SK-N-SH (cell line): ENCODE results near the gene CLN6. TPM values are rescaled to one million over a fixed set of nuclear protein-coding genes. Genes with fewer than 3 reads are reported as not detected.

Source experiments
- CTCF ChIA-PET: fragments of 300-600, 350-600 bp; formaldehyde crosslinking; extraction: SDS; loops from one replicate; lab custom pipeline; 2021; lab: Yijun Ruan, JAX
- POLR2A ChIA-PET: fragments of 350-600 bp; sonication (Branson Sonifier 250); formaldehyde crosslinking; extraction: SDS; loops from one replicate; lab custom pipeline; 2020; ENCODE audit warnings: antibody characterized with exemption, inconsistent platforms; lab: Yijun Ruan, JAX
- DNase-seq: peaks from one replicate; pipeline ENCODE4 v3.0.0; 2012
- H2AFZ ChIP-seq: fragments of 200-600 bp; sonication (generic); 2 replicates; pipeline ENCODE4 v1.8.1; 2016; ENCODE audit warnings: antibody characterized with exemption, mild to moderate bottlenecking, low read depth
- H3F3A ChIP-seq: fragments of 200-600 bp; sonication (generic); replicated peaks from 2 replicates; pipeline ENCODE3; 2016; ENCODE audit warnings: antibody characterized with exemption, mild to moderate bottlenecking; ENCODE audit not compliant: insufficient read depth
- H3K27ac ChIP-seq, 2 experiments: fragments of 200-500 bp in 1 of 2; fragments of 200-600 bp in 1 of 2; sonication (Bioruptor generic) in 1 of 2; sonication (generic), shearing (Covaris generic) in 1 of 2; 2 replicates each; pipeline versions ENCODE4 v1.5.1 to v1.6.1; 2014 to 2016; ENCODE audit warnings: low read depth in 2 of 2, inconsistent platforms in 1 of 2, low read length in 1 of 2, mild to moderate bottlenecking in 1 of 2, mixed read lengths in 1 of 2
- H3K27me3 ChIP-seq: fragments of 200-600 bp; sonication (generic), shearing (Covaris generic); 2 replicates; pipeline ENCODE4 v1.6.1; 2016; ENCODE audit warnings: mixed run types; ENCODE audit not compliant: insufficient read depth
- H3K36me3 ChIP-seq, 2 experiments: fragments of 200-500 bp in 1 of 2; fragments of 200-600 bp in 1 of 2; sonication (Bioruptor generic) in 1 of 2; sonication (generic) in 1 of 2; replicated peaks in 1 of 2; 2 replicates each; pipeline versions ENCODE3 to v1.5.1; 2014 to 2016; ENCODE audit warnings: low read length in 1 of 2, mild to moderate bottlenecking in 1 of 2; ENCODE audit not compliant: insufficient read depth in 2 of 2, control insufficient read depth in 1 of 2
- H3K4me1 ChIP-seq, 2 experiments: fragments of 200-500 bp in 1 of 2; fragments of 200-600 bp in 1 of 2; sonication (Bioruptor generic) in 1 of 2; sonication (generic), shearing (Covaris generic) in 1 of 2; 2 replicates each; pipeline versions ENCODE4 v1.5.1 to v1.6.1; 2014 to 2016; ENCODE audit warnings: low read depth in 1 of 2, low read length in 1 of 2, mixed run types in 1 of 2; ENCODE audit not compliant: insufficient read depth in 2 of 2, control insufficient read depth in 1 of 2
- H3K4me2 ChIP-seq: fragments of 200-600 bp; sonication (generic), shearing (Covaris generic); 2 replicates; pipeline ENCODE4 v1.6.1; 2017; ENCODE audit warnings: mixed run types
- H3K4me3 ChIP-seq, 2 experiments: fragments of 200-500 bp in 1 of 2; fragments of 200-600 bp in 1 of 2; sonication (Bioruptor generic) in 1 of 2; sonication (generic), shearing (Covaris generic) in 1 of 2; 2 replicates each; pipeline versions ENCODE4 v1.5.1 to v1.8.1; 2014 to 2016; ENCODE audit warnings: low read depth in 2 of 2, inconsistent platforms in 1 of 2, low read length in 1 of 2, mild to moderate bottlenecking in 1 of 2, mixed read lengths in 1 of 2, moderate library complexity in 1 of 2
- H3K79me2 ChIP-seq: fragments of 200-600 bp; sonication (generic); 2 replicates; pipeline ENCODE4 v1.8.1; 2017; ENCODE audit warnings: mild to moderate bottlenecking; ENCODE audit not compliant: insufficient read depth
- H3K9ac ChIP-seq: fragments of 200-600 bp; sonication (generic); 2 replicates; pipeline ENCODE4 v1.6.1; 2017; ENCODE audit warnings: mixed run types
- H3K9me2 ChIP-seq: fragments of 200-600 bp; sonication (generic); 2 replicates; pipeline ENCODE4 v1.6.1; 2017; ENCODE audit warnings: mixed run types
- H3K9me3 ChIP-seq: fragments of 200-600 bp; sonication (generic); 2 replicates; pipeline ENCODE4 v1.6.1; 2017; ENCODE audit warnings: mixed run types, mild to moderate bottlenecking, moderate library complexity
- H4K20me1 ChIP-seq: fragments of 200-600 bp; sonication (generic); 2 replicates; pipeline ENCODE4 v1.6.1; 2017; ENCODE audit warnings: mild to moderate bottlenecking, mixed run types; ENCODE audit not compliant: insufficient read depth
- FOSL2 ChIP-seq: IDR thresholded peaks from 2 replicates; pipeline ENCODE4 v1.4.0; 2012; ENCODE audit warnings: low read depth, mild to moderate bottlenecking, moderate library complexity, borderline replicate concordance
- FOXM1 ChIP-seq: IDR thresholded peaks from 2 replicates; pipeline ENCODE4 v1.4.0; 2012; ENCODE audit warnings: low read depth, mild to moderate bottlenecking
- GATA2 ChIP-seq: sonication (generic); formaldehyde crosslinking; IDR thresholded peaks from 2 replicates; pipeline ENCODE4 v1.5.0; 2020; ENCODE audit warnings: mild to moderate bottlenecking, missing genetic modification reagents
- IRF3 ChIP-seq: fragments of 150-350 bp; IDR thresholded peaks from 2 replicates; pipeline ENCODE4 v1.6.1; 2016; ENCODE audit warnings: mild to moderate bottlenecking, low read depth, low read length
- MAX ChIP-seq: IDR thresholded peaks from 2 replicates; pipeline ENCODE4 v1.4.0; 2012; ENCODE audit warnings: low read depth
- MXI1 ChIP-seq: IDR thresholded peaks from 2 replicates; pipeline ENCODE4 v1.6.1; 2012; ENCODE audit warnings: mild to moderate bottlenecking, low read depth, low read length, improper control_type of control experiment
- NFIC ChIP-seq: IDR thresholded peaks from 2 replicates; pipeline ENCODE4 v1.4.0; 2012; ENCODE audit warnings: borderline replicate concordance
- RFX5 ChIP-seq: IDR thresholded peaks from 2 replicates; pipeline ENCODE4 v1.6.1; 2012; ENCODE audit warnings: mild to moderate bottlenecking, improper control_type of control experiment, low read length
- RXRA ChIP-seq: IDR thresholded peaks from 2 replicates; pipeline ENCODE4 v1.4.0; 2012; ENCODE audit warnings: low read depth, mild to moderate bottlenecking, borderline replicate concordance
- SIN3A ChIP-seq: IDR thresholded peaks from 2 replicates; pipeline ENCODE4 v1.6.1; 2012; ENCODE audit warnings: low read depth, mild to moderate bottlenecking, low read length, moderate library complexity, borderline replicate concordance
- SMC3 ChIP-seq: IDR thresholded peaks from 2 replicates; pipeline ENCODE4 v1.6.1; 2012; ENCODE audit warnings: low read depth, low read length, improper control_type of control experiment
- TCF12 ChIP-seq: IDR thresholded peaks from 2 replicates; pipeline ENCODE4 v1.4.0; 2012
- YY1 ChIP-seq: IDR thresholded peaks from 2 replicates; pipeline ENCODE4 v1.4.0; 2012; ENCODE audit warnings: low read depth, mild to moderate bottlenecking
- ZBTB33 ChIP-seq: IDR thresholded peaks from 2 replicates; pipeline ENCODE4 v1.4.0; 2012; ENCODE audit warnings: low read depth, borderline replicate concordance
- WGBS: methylation state at CpG from one replicate; pipeline ENCODE4 v1.1.6; 2017; ENCODE audit warnings: low lambda C conversion rate; 5-methylcytosine and 5-hydroxymethylcytosine counted together
- polyA plus RNA-seq, 3 experiments: library from polyadenylated mRNA; depleted of rRNA; stranded (reverse); fragments of >200 nt; gene quantifications; 2 replicates each; pipeline ENCODE4 v1.2.3, GENCODE V29; 2012
- TF ChIP-seq, protein P1 (sequence below): fragments of 200-600 bp; sonication (generic); IDR thresholded peaks from 2 replicates; pipeline ENCODE4 v1.6.1; 2017; ENCODE audit warnings: antibody characterized with exemption, mild to moderate bottlenecking, moderate library complexity
- TF ChIP-seq, protein P2 (sequence below): IDR thresholded peaks from 2 replicates; pipeline ENCODE4 v1.4.0; 2012; ENCODE audit warnings: low read depth, borderline replicate concordance

Gene CLN6
- polyA plus RNA-seq, 1 of the 3 experiments (the other 2 are of a cell fraction), result 27.5 TPM

DNA sequence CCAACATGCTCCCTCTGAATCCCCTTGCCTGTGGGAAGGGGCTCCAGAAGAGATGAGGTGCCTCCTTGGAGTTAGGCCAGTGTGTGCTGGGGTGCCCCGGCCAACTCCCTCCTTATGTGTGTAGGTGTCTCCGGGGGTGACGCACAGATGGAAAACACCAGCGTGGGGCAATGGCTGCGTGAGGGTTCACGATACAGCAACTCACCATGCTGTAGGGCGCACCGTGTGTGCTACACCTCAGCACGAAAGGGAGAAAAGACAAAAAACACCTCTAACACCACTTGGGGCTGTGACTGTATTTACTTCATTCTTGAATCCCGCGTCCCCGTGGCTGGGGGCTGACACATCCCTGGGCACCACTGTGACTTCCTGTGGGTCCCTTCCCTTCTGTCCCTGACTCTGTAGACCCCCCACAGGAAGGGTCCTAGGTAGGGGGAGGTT is 22.8 kb downstream of the CLN6 start:
- no peak for DNase-seq
- WGBS, result 98% methylated on average over 12 of the region's 12 CpGs
- CTCF ChIA-PET, result no interaction called here

DNA sequence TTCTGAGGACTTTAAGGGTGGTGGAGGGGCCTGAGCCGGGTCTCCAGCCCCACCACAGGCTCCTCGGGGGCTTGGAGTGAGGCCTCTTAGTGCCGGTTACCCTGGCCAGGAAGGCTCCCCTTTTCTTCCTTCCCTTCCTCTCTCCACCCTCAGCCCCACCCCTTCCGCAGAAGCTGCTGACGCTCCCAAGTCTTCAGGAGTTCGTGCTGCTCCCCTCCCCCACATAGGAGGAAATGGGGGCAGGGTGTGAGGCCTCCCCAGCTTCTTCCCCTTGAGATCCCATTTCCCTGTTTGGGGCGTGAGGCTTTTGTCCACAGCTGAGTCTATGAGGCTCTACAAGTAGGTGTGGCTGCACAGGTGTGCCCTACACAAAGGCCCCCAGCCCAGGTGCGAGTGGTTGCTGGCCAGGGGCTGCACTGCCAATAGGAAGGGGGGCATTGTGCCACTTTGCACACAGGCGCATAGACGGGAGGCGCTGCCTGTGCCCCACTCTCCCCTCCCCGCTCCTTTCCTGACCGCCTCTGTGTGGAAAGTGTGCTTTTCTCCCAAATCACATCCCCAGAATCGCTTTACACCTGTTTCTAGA is 23.5 kb downstream of the CLN6 start:
- Histone ChIP-seq H3K9me2 (no peaks in the 10 kb centered on the region), H3K4me2 (no peak overlapping the region), H3K9ac (no peak overlapping the region), H3K79me2 (peaks cover 7% of the 10 kb centered on the region; the same call in 1 of the 2 replicates), H3K36me3 (peaks cover 0 to 2% of the 10 kb centered on the region in 2 experiments), H3F3A (no peaks in the 10 kb centered on the region), H4K20me1 (0 out of 2 replicates have a peak, but pooled peaks cover 6% of the 10 kb centered on the region), H3K4me1 (peaks cover 0 to 21% of the 10 kb centered on the region in 2 experiments; a peak in 1 of 4 replicates), H2AFZ (no peak overlapping the region), H3K9me3 (no peaks in the 10 kb centered on the region), H3K4me3 (no peak overlapping the region), H3K27me3 (no peaks in the 10 kb centered on the region), H3K27ac (no peak overlapping the region)
- over 99% methylated on average over 13 of the region's 14 CpGs for WGBS
- TF ChIP-seq SIN3A, result no peak
- no peak for TF ChIP-seq RFX5
- TF ChIP-seq, protein P1, sequence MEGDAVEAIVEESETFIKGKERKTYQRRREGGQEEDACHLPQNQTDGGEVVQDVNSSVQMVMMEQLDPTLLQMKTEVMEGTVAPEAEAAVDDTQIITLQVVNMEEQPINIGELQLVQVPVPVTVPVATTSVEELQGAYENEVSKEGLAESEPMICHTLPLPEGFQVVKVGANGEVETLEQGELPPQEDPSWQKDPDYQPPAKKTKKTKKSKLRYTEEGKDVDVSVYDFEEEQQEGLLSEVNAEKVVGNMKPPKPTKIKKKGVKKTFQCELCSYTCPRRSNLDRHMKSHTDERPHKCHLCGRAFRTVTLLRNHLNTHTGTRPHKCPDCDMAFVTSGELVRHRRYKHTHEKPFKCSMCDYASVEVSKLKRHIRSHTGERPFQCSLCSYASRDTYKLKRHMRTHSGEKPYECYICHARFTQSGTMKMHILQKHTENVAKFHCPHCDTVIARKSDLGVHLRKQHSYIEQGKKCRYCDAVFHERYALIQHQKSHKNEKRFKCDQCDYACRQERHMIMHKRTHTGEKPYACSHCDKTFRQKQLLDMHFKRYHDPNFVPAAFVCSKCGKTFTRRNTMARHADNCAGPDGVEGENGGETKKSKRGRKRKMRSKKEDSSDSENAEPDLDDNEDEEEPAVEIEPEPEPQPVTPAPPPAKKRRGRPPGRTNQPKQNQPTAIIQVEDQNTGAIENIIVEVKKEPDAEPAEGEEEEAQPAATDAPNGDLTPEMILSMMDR, result no peak
- no peak for TF ChIP-seq ZBTB33
- TF ChIP-seq FOXM1, result no peak
- no peak for TF ChIP-seq GATA2 (CRISPR knock-in tag)
- TF ChIP-seq YY1, result no peak
- TF ChIP-seq TCF12, result no peak
- ChIA-PET POLR2A (no interaction called here), CTCF (interaction anchor here (0.7 to 1.3 kb wide), 2 partner anchors 10 to 342 kb away, joined by 4 read pairs; no protein-coding TSS in a partner anchor)
- DNase-seq, result no peak

More for the DNA sequence above, 22.8 kb downstream of the CLN6 start:
- H3K79me2 ChIP-seq, result peaks cover 7% of the 10 kb centered on the region; the same call in 1 of the 2 replicates
- H3K9me2 ChIP-seq, result no peaks in the 10 kb centered on the region
- H2AFZ ChIP-seq, result no peak overlapping the region
- H3K9me3 ChIP-seq, result no peaks in the 10 kb centered on the region
- no peak overlapping the region for H3K4me3 ChIP-seq
- 0 out of 2 replicates have a peak, but pooled peaks cover 6% of the 10 kb centered on the region for H4K20me1 ChIP-seq
- H3F3A ChIP-seq, result no peaks in the 10 kb centered on the region
- TF ChIP-seq, protein P2, sequence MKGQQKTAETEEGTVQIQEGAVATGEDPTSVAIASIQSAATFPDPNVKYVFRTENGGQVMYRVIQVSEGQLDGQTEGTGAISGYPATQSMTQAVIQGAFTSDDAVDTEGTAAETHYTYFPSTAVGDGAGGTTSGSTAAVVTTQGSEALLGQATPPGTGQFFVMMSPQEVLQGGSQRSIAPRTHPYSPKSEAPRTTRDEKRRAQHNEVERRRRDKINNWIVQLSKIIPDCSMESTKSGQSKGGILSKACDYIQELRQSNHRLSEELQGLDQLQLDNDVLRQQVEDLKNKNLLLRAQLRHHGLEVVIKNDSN, result no peak
- TF ChIP-seq FOSL2, result no peak
- no peak for TF ChIP-seq SIN3A
- no peak for TF ChIP-seq IRF3
- no peak for TF ChIP-seq MXI1
- no peak for TF ChIP-seq MAX
- TF ChIP-seq SMC3, result no peak
- no peak for TF ChIP-seq RXRA
- TF ChIP-seq NFIC, result no peak
- no peak for TF ChIP-seq FOXM1
- TF ChIP-seq TCF12, result no peak
- TF ChIP-seq, all 33 proteins: peak for 0
- no peaks in the 10 kb centered on the region for H3K27me3 ChIP-seq
- H3K4me2 ChIP-seq, result no peak overlapping the region
- POLR2A ChIA-PET, result no interaction called here
- H3K4me1 ChIP-seq, result peaks cover 0 to 22% of the 10 kb centered on the region in 2 experiments; a peak in 1 of 4 replicates
- H3K27ac ChIP-seq, result no peak overlapping the region
- H3K9ac ChIP-seq, result no peak overlapping the region
- H3K36me3 ChIP-seq, result peaks cover 0 to 2% of the 10 kb centered on the region in 2 experiments
